Mucosa of descending colon (tissue), 3 donors: ENCODE measurements around the gene ESRRA. TPM values are rescaled to one million over a fixed set of nuclear protein-coding genes. Genes with fewer than 3 reads are reported as not detected.

ENCODE experiments used
- ATAC-seq: fragments of 200-7000 bp; cut with Tn5 transposase; one replicate; pipeline ENCODE4 v1.9.1; 2020; ENCODE audit warnings: mild to moderate bottlenecking, moderate library complexity
- DNase-seq, 3 donors: peaks; one replicate each; pipeline ENCODE4 v3.0.0-alpha.2; 2020
- H3K36me3 ChIP-seq: fragments of 200-600 bp; one replicate; pipeline ENCODE4 v1.8.0; 2021; ENCODE audit warnings: low read depth, mild to moderate bottlenecking
- H3K4me1 ChIP-seq: fragments of 200-600 bp; one replicate; pipeline ENCODE4 v1.8.0; 2021; ENCODE audit warnings: low read depth, mild to moderate bottlenecking
- H3K4me3 ChIP-seq: fragments of 200-600 bp; one replicate; pipeline ENCODE4 v1.8.0; 2021; ENCODE audit warnings: mild to moderate bottlenecking
- H3K9me3 ChIP-seq: fragments of 200-600 bp; one replicate; pipeline ENCODE4 v1.8.0; 2021; ENCODE audit warnings: mild to moderate bottlenecking
- intact Hi-C, 2 donors: fragments of 100-400 bp; cut with DNase I in 1 of 2; cut with micrococcal nuclease in 1 of 2; formaldehyde crosslinking; loops; one replicate each; pipeline versions ENCODE4 v1.11.0 to v1.11.1; 2022; cut with DNase I, micrococcal nuclease
- total RNA-seq, 3 donors: library from RNA; stranded (reverse); fragmentation: NEBNext Ultra II Directional in 2 of 3; extraction: Animal tissue kit (Norgen Biotek cat#: 25700) in 2 of 3; gene quantifications; one replicate each; pipeline versions ENCODE4 v1.2.1 to v1.2.4, GENCODE V29; 2021 to 2023
- TF ChIP-seq, protein P1 (sequence below): fragments of 200-600 bp; IDR thresholded peaks from one replicate; pipeline ENCODE4 v1.8.0; 2022; ENCODE audit warnings: antibody characterized with exemption, mild to moderate bottlenecking
- donor health status: DM: no; HTN: no; CAD: no; lungs with moderate emphysema.
- donor health status: DM: no; HTN: no; CAD: no.
- donor health status: DM: no; HTN: yes; CAD: no.

ESRRA gene
- total RNA-seq, 3 donors from 2014 or later = 126 to 204 (median 183) TPM

DNA sequence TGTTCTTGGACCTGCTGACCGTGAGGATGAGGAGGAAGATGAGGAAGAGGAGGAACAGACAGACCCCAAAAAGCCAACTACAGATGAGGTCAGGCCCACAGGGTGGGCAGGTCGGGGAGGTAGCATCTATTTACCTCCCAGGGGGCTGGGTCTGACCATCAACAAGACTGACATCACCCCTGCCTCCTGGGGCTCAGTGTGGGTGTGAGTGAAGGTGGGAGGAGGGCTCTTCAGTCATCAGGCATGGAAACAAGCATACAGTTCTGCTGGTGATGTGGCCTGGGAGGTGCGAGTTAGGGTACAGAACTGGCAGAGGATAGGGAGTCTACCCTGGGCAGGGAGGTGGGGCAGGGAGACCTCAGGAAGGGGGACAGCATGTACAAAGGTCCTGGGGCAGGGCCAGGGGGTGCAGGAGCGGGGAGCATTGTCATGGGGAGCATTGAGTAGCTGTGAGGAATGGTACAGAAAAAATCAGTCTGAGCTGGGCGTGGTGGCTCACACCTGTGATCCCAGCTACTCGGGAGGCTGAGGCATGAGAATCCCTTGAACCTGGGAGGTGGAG is 45.1 kb upstream of the ESRRA start:
- Histone ChIP-seq H3K4me1 (no peaks in the 10 kb centered on the region), H3K9me3 (no peaks in the 10 kb centered on the region), H3K4me3 (no peak overlapping the region), H3K36me3 (peaks cover 3% of the 10 kb centered on the region)
- intact Hi-C loops = no loop called here
- TF ChIP-seq, protein P1, sequence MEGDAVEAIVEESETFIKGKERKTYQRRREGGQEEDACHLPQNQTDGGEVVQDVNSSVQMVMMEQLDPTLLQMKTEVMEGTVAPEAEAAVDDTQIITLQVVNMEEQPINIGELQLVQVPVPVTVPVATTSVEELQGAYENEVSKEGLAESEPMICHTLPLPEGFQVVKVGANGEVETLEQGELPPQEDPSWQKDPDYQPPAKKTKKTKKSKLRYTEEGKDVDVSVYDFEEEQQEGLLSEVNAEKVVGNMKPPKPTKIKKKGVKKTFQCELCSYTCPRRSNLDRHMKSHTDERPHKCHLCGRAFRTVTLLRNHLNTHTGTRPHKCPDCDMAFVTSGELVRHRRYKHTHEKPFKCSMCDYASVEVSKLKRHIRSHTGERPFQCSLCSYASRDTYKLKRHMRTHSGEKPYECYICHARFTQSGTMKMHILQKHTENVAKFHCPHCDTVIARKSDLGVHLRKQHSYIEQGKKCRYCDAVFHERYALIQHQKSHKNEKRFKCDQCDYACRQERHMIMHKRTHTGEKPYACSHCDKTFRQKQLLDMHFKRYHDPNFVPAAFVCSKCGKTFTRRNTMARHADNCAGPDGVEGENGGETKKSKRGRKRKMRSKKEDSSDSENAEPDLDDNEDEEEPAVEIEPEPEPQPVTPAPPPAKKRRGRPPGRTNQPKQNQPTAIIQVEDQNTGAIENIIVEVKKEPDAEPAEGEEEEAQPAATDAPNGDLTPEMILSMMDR = no peak
- no peak for DNase-seq
- ATAC-seq = no peak

DNA sequence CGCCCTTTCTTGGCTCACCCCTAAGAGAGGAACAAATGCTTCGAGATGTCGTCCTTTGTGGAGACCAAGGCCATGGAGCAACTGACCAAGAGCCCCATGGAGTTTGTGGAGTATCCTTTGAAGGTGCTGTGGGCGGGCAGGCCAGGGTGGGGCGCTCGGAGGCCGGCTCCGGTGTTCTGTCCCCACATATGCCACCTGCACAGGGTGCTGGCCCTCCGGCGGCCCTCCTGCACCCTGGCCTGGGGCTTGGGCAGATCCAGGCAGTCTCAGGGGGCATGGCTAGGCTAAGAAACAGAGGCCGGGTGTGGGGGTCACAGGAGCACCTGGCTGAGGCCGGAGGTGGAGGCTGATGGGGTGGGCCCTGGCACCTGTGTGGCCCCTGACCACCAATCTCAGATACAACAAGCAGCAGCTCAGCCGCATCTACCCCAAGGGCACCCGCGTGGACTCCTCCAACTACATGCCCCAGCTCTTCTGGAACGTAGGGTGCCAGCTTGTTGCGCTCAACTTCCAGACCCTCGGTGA is 43.7 kb upstream of the ESRRA start:
- DNase-seq (no peak), ATAC-seq (no peak)
- intact Hi-C loops = no loop called here
- Histone ChIP-seq H3K9me3 (no peaks in the 10 kb centered on the region), H3K4me1 (no peaks in the 10 kb centered on the region), H3K36me3 (peaks cover 3% of the 10 kb centered on the region), H3K4me3 (no peak overlapping the region)
- TF ChIP-seq, protein P1 = no peak

DNA sequence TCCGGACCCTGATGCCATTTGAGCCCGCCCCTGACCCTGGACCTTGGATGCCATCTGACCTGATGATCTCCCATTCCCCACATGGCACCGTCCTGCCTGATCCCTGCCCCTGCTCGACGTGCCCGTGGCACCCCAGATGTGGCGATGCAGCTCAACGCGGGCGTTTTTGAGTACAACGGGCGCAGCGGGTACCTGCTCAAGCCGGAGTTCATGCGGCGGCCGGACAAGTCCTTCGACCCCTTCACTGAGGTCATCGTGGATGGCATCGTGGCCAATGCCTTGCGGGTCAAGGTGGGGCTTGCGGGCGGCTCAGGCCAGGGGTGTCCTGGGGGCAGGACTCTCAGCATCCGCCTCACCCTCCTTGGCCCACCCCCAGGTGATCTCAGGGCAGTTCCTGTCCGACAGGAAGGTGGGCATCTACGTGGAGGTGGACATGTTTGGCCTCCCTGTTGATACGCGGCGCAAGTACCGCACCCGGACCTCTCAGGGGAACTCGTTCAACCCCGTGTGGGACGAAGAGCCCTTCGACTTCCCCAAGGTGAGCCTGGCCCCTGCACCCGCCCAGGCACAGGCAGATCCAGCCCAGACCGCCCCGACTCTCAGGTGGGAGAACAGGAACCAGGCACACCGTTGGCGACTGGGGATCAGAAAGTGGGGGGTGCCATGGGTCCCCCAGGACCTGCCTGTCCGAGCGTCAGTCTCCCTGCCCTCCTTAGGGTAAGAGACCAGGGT is 42.9 kb upstream of the ESRRA start:
- Histone ChIP-seq H3K36me3 (peaks cover 3% of the 10 kb centered on the region), H3K4me1 (no peaks in the 10 kb centered on the region), H3K4me3 (no peak overlapping the region), H3K9me3 (no peaks in the 10 kb centered on the region)
- TF ChIP-seq, protein P1 = no peak
- DNase-seq (no peak), ATAC-seq (no peak)
- intact Hi-C loops = no loop called here

DNA sequence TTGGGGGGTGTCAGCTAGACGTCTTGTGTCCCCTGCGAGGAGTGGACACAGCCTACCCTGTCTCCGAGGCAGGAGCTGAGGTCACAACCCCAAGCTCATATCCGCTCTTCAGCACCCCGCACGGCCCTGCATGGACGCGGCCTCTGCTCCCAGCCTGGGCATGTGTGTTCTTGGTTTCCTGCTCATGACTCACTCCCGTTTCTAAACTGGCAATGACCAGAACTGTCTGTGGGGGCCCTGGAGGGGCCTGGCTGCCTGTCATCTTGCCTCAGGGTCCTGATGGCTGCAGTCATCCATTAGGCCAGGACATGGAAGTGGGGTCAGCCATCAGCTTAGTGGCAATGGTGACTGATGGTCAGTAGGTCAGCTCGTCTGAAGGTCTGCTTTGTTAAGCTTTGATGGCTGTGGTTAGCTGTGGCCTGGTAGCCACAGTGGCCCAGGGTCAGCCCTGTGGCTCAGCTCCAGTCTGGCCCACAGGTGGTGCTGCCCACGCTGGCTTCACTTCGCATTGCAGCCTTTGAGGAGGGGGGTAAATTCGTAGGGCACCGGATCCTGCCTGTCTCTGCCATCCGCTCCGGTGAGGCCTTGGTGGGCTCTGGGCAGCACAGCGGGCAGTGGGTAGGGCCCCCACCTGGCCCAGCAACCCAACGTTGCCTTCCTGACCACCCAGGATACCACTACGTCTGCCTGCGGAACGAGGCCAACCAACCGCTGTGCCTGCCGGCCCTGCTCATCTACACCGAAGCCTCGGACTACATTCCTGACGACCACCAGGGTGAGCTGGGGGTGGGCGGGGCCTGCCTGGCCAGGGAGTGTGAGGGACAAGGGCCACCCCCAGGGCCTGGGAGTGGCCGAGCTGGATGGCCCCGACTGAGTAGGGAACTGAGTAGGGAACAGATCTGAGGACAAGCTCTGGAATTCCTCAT is 42.0 kb upstream of the ESRRA start:
- TF ChIP-seq, protein P1 = no peak
- H3K4me1 ChIP-seq = peaks cover 3% of the 10 kb centered on the region
- ATAC-seq (no peak), DNase-seq (no peak)
- intact Hi-C loops = no loop called here
- H3K4me3 ChIP-seq = no peak overlapping the region
- H3K9me3 ChIP-seq = no peaks in the 10 kb centered on the region
- no peaks in the 10 kb centered on the region for H3K36me3 ChIP-seq

DNA sequence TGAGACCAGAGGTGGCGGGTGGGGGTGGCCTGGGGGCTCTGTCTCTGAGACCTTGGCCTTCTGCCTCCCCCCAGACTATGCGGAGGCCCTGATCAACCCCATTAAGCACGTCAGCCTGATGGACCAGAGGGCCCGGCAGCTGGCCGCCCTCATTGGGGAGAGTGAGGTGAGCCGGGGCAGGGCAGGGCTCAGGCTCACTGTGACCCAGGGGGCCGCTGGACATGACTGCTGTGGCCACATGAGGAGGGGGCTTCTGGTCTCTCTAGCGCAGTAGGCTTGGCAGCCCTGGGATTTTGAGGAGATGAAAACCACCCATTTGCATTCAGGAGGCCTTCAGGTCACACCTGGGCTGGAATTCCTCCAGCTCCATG is 41.4 kb upstream of the ESRRA start:
- TF ChIP-seq, protein P1 = no peak
- Histone ChIP-seq H3K4me3 (no peak overlapping the region), H3K36me3 (no peaks in the 10 kb centered on the region), H3K9me3 (no peaks in the 10 kb centered on the region), H3K4me1 (peaks cover 10% of the 10 kb centered on the region)
- no peak for ATAC-seq
- intact Hi-C loops = no loop called here
- no peak for DNase-seq
